CD4-positive, alpha-beta T cell treated with Interleukin-10 for 1 hour (primary cell): ENCODE data around the gene CXCL5.
"Not testable (repeated sequence)": the region's sequence is repeated elsewhere in the genome, so short reads cannot be mapped to it uniquely, and the experiment has no call there.

Experiments used
- DNase-seq: peaks from one replicate; pipeline ENCODE4 v3.0.0-alpha.2; 2020

Gene CXCL5

DNA sequence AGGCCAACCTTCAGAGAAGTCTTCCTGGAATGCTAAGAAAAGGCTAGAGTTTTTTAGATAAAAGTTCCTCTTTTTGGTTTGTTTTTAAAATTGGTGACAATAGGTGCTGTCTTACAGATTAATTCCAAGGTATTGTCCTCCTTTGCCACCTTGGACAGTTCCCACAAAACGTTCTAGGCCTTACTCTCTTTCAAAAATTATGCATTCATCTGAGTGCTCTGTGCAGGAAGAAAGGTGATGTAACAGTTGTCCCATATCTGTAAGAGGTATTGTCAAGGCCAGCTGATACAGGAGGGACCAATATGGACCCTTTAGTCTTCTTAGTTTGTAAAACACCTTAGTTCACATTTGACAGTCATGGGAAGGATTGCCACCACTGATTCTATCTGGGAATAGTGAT lies 15.9 kb upstream of the CXCL5 start:
- DNase-seq, result no peak

DNA sequence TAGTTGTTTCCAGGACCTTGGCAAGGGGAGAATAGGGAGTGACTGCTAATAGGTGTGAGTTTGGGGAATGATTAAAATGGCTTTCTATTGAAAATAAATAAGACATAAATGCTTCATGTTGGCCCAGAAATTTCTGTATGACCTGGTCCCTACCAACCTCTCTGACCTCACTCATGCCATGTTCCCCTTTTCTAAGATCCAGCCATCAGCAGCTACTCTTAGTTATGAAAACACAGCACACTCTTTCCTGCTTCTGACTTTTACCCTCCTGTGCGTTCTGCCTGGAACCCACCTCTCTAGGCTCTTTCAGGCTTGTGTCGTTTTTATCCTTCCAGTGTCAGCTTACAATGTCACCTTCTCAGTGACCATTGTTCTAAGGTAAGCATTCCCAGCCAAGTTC lies 14.8 kb upstream of the CXCL5 start:
- DNase-seq, result no peak

DNA sequence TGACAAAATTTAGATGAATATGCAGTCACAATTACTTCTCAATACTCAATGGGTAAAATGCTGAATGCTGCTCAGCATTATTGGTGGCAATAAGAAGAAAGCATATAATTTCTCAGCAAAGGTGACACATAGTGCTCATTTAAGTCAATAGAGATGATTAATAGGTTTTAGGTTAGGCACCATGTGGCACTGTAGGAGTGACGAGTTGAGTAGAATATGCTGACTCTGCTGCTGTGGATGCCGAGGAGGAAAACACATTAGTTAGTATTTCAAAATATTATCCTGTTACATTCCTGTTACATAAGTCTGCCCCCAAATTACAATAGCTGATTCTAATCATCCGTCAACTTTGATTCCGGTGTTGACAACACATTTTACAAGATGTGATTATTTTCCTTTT lies 13.7 kb upstream of the CXCL5 start:
- DNase-seq, result no peak

DNA sequence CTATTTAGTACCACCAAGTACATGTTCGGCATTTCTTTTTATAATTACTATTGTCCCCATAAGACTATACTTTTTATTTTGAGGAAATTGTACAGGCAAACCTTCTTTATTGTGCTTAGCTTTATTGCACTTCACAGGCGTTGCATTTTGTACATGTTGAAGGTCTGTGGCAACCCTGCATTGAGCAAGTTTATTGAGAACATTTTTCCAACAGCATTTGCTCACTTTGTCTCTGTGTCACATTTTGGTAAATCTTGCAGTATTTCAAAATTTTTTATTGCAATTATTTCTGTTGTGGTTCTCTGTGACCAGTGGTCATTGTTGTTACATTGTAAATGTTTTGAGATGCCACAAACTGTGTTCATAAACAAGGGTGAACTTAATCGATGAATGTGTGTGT lies 10.8 kb upstream of the CXCL5 start:
- no peak for DNase-seq

DNA sequence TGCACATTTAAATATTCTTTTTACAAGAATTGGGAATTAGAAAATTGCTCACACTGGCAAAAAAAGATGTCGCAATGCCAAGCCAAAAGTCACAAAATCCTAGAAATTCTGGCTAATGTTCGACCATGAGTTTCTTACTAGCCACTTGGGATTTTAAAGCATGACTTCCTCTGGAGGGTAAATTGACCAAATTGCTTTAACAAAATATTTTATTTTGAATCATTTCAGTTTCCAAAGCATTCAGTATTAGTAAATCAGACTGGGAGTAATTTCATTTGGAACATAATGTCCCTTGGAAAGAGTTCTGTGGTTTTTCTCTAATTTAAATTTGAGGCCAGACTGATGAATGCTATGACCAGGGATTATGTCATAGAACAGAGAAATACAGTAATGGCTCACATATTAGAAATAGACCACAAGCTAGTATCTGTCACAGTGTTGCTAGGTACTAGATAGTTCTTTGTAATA lies 7.6 kb upstream of the CXCL5 start:
- DNase-seq, result no peak

DNA sequence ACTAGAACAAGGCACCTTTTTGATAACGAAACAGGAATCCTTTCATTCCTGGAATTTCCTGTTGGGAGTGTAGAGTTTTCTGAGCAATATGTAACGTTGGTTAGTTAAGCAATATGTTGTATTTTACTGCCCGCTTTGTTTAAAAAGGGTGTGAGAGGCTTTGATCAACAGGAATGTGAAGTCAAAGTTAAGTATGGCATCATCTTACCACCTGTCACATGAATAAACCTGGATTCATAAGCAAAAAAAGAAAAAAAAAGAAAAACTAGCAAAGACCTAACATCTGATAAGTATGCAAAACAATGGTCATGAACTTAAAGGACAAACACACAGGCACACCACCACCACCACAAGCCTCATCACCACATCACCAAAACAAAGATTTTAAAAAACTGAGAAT lies 7.1 kb upstream of the CXCL5 start:
- DNase-seq, result no peak

DNA sequence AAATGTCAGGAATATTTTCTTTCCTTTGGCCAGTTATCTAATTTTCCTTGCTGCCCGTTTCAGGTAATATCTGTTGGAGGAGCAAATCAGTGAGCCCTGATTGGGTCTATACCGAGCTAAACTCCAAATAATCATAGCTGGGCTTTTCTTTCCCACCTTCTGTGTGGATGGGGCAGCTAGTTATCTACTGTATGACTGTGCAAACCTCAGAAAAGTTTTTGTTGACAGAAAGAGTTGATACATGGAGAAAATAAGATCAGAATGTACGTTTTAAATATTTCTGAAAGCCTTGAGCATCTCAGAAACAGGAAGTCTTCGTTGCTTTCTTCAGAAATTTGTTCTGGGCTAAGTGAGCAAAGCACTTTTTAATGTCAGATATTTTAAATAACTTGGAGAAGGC lies 6.2 kb upstream of the CXCL5 start:
- DNase-seq, result no peak

DNA sequence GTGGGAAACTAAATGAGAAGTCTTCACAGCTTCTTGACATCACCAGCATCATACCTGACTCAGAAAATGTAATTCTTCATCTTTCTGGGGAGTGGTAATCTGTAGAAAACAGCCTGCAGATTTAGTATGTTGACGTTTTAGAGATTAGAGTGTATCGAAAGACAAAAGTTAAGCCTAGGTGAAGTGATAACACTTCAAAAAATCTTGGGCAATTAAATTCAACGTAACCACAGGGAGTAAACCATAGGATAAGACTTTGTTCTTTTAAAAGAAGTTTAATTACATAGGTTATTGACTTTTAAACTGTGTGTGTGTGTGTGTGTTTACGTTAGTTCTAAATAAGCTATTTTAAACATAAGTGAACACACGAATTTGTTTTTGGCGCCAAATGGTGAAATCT lies 1.8 kb upstream of the CXCL5 start:
- no peak for DNase-seq

DNA sequence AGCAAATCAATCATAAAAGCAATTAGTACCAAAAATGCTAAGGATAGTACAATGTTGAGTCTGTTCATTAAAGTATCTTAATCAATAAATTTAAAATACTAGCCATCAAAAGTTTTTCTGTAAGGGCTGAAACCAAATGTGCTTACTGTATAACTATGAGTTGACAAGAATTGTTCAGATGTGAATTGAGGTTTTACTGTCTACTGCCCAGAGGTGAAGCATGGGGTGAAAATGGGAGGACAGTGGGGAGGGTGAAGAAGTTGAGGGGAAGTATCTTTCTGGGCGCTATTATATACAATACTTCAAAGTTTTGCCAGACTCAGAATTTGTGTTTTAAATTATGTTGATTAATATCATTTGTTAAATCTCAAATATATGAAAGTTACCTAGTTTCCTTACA lies 6.4 kb downstream of the CXCL5 start:
- DNase-seq, result no peak

DNA sequence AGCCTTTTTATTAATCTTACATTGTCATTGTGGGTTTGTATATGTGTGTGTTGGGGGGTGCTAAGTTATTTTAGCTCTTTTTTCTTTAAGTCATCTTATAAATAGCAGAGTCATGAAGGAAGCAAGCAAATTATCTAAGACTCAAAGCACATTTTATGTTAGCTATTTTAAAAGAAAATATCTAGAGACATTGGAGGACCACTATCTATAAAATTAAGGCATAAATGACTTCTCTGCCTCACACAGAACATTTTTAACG lies 6.8 kb downstream of the CXCL5 start:
- no peak for DNase-seq

DNA sequence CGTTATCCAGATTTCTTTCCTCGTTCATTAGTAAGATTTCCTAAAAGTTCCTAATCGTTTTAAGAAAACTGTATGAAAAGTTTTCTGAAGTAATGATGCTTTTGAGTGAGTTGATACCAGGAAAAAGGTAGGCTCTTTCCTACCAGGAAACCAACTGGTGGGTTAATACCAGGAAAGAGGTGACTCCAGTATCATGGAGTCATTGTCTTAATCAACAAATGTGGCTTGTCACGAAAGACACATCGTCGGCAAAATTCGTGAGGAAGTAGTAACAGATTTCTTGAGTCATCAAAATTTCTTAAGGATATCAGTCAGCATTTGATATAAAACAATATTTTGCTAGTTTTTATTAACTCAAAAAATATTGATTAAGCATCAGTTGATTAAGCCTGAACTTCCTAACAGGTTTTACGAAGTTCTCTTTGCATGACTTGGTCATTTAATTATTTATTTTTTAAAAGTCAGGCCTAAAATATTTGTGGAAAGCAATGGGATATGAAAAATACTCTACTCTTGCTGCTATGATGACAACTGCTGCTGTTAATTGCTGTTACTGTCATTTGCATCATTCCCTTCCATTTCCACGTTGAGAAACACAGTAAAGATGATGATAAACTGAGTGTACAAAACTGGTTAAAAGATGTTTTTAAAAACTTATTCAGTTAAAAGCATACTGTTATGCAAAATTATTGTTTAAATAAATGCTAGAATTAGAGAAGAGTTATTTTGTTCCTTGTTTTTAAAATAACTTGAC lies 7.3 kb downstream of the CXCL5 start:
- no peak for DNase-seq

DNA sequence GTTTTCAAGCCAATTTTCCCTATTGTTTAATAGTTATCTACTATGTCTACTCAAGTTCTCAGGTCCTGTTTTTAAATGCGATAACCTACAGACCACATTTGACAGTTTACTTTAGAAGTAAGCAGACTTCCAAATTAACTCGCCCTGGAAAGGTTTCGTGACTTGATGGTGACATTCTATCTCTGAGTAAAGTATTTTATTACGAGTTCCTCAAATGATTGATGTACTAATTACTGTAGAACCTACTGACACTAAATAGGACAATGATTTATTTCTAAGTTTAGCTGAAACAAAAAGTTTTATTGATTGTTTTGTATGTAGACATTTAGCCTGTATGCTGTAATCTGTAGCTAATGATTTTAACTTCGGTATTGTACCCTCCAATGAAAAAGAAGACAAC lies 8.5 kb downstream of the CXCL5 start:
- no peak for DNase-seq

DNA sequence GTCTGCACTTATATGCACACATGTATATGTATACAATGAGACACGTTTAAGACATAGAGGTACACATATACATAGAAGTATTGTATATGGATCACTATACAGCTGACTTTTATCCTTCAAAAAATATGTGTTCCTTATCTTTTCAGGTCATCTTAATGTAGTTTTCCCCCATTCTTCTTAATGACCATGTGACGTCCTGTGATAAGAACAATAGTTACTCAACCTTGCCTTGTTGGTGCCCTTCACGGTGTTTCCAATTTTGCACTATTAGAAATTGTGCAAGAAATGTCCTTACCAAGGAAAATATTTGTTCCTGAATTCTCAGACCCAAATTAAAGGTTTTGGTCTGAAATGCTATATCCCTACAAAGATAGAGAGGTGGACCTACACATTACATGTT lies 9.4 kb downstream of the CXCL5 start:
- DNase-seq, result no peak

DNA sequence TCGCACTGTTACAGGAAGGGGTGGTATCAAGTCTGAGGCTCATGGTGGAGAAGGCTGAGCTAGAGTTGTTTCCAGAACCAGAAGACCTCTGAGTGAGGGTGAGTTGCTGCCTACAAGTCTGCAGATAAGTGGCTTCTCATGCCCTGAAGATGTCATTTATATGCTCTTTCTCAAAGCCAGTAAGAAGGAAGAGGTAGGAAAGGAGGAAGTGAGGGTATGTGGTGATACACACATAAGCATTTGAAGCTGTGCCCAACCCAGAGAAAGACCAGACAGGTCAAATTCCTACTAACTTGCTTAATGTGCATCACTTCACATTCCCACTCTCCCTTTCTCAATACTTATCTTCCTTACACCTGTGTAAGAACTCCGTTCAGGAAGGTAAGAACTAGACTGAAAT lies 10.4 kb downstream of the CXCL5 start, which contains the start of gene PPBP:
TSS of gene PPBP (minus strand) at position 130 of the 400 bp plus-strand sequence. CDS start at position 43, 87 bp downstream.
- no peak for DNase-seq

DNA sequence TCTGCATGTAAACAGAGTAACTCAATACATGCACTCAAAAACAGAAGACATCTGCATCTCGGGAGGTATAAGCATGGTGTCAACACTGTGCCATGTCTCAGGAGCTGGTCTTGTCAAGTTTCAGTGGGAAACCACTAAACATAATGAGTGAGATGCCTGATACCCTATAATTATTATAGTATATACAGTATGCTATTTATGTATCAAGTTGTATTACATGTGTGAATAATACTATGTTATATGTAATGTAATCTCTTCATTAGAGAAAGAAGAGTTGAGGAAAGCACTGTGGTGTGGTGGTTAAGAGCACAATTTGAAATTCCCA lies 13.0 kb downstream of the CXCL5 start:
- no peak for DNase-seq

DNA sequence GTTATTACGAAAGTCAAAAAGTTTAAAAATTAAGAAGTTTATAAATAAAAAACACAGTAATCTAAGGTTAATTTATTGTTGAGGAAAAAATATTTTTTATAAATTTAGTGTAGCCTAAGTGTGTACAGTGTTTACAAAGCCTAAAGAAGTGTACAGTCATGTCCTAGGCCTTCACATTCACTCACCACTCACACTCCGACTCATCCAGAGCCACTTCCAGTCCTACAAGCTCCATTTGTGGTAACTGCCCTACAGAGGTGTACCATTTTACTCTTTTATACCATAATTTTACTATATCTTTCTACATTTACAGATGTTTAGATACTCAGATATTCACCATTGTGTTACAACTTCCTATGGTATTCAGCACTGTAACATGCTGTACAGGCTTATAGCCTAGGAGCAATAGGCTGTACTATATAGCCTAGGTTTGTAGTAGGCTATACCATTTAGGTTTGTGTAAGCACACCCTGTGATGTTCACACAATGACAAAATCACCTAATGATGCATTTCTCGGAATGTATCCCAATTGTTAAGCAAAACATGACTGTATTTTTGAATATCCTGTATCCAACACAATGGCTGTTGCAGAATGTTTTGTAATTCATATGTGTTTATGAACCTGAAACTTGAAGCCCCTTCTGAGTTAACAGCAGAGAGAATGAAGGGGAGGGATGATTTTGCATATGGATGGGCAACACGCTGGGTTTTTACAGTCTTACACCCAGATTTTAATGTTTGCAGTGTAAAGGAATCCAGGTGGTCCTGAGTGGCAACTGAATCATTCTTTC lies 13.5 kb downstream of the CXCL5 start:
- DNase-seq, result no peak

DNA sequence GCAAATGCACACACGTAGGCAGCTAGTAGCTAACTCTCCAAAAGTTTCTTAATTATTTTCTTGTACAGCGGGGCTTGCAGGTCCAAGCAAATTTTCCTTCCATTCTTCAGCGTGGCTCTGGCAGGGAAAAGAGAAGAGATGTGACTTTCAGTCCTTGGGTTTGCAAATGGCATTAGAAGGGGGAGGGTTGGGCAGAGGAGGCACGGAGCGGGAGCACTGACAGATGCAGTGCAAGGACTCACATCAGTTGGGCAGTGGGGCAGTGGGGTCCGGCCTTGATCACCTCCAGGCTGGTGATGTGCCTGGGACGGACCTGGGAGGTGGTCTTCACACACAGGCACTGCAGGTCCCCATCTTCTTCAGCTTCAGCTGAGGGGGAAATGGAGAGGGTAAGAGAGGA lies 17.3 kb downstream of the CXCL5 start:
- not testable (repeated sequence) for DNase-seq

DNA sequence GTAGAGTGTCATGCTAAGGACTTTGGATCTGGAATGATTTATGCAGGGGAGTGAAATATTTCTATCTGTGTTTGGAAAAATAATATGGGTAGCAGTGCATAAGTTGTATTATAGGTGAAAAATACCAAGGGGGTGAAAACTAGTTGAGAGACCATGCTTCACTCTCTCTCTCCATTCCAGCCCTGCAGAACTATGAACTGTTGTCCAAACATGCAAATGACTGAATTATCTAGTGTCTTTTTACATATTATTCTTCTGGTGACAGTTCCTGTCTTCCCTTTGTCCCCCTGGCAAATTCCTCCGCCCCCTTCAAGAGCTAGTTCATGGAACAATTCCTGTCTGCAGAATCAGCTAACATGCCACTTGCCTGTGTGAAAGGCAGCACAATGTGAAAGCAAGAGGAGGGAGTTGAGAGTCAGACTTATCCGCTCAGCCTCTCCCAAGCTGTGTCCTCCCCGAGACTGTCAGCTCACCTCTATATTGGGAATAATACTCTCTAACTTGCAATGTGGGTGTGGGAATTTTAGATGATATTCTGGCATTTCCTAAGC lies 19.0 kb downstream of the CXCL5 start:
- no peak for DNase-seq

DNA sequence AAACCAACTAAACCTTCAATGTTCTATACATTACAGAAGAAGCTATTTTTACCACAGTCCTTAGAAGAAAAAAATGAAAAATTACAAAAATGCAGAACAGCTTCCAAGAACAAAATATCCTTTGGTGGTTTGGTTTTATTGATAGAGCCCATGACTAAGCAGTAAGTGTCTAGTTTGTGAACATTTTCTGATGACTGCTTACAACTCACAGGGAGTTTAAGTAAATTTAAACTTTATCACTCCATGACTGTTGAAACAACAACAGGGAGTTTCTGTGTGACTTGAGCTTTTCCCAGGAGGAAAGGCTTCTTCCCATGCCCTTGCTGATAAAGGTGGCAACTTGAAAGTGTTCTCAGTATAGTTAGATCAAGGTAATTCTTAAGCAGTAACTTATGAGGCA lies 19.6 kb downstream of the CXCL5 start:
- no peak for DNase-seq

DNA sequence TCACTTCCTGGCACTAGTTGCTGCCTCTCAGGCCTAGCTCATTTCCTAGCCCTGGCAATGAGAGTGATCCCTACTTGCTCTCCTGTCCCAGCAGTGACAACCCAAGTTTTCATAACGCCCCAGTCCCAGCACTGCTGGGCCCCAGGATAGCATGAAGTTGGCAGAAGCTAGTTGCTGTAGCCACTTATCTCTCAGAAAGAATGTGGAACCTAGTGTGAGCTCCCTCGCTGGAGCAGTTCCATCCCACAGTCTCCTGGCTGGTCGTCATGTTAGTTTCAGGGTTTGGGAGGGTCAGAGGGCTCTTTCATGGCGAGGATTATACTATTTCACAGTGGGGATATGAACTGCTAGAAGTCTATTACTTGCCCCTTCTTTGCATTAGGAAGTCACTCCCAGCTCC lies 21.8 kb downstream of the CXCL5 start:
- no peak for DNase-seq

DNA sequence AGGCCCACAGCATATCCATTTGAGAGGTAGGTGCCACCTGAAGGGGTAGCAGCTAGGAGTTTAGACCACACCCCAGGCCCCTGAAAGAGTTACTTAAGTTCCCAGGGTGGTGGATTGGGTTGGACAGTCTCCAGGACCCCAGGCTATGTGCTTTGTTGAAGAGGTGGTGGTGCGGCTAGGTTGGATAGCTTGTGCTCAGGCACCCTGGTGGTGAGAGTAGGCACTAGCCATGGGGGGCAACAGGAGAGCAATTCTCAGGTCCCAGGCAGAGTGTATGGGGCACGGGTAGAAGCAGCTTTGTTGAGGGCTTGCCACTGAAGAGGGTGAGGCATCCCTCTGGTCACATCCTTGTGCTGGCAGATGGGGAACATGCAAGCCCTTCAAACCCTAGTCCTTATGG lies 22.3 kb downstream of the CXCL5 start:
- no peak for DNase-seq

DNA sequence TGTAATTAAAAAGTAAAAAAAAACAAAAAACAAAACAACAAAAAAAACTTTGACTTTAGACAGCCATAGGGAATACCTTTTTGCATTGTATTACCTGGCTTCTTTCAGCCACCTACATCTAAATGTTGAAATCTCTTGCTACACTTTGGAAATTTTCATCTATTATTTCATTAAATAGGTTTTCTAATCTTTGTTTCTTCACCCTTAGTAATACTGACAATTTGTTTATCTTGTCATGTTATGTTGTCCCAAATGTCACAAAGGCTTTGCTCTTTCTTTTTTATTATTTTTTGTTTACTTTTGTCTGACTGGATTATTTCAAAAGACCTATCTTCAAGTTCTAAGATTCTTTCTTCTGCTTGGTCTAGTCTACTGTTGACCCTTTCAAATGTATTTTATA lies 24.1 kb downstream of the CXCL5 start:
- no peak for DNase-seq

DNA sequence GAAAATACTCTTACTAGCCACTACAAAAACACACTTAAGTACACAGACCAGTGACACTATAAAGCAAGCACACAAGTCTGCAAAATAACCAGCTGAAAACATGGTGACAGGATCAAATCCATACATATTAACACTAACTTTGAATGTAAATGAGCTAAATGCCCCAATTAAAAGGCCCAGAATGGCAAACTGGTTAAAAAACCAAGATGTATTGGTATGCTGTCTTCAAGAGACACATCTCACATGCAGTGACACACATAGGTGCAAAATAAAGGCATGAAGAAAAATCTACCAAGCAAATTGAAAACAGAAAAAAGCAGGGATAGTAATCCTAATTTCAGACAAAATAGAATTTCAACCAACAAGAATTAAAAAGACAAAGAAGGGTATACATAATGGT lies 27.5 kb downstream of the CXCL5 start:
- DNase-seq, result no peak

DNA sequence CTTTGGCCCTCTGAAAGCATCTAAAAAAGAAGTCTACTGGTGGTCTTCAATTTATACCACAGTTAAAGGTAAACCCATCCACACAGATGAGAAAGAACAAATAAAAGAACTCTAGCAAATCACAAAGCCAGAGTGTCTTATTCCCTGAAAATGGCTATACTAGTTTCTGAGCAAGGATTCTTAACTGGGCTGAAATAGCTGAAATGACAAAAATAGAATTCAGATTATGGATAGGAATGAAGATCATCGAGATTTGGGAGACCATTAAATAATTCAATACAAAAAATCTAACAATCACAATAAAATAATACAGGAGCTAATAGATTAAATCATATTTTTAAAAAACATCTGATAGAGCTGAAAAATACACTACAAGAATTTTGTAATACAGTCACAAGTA lies 28.5 kb downstream of the CXCL5 start:
- no peak for DNase-seq

DNA sequence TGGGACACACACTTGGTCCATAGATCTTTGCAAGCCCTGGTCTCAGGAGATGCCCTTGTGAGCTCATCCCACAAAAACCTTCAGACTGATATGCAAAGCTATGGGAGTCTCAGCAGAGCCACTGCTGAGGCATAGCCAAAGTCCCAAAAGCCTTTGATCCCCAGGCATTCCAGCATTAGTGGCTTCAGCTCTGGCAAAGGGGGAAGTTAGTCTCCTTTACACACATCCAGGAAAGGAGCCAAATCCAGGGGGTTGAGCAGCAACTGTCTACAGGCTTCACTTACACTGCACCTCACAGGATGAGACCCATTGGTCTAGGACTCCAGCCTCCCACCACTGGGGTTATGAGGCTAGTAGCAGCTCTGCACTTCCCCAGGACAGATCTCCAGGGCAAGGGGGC lies 30.6 kb downstream of the CXCL5 start:
- DNase-seq, result no peak
